ENCODE results near the gene XRCC3. TPM values are rescaled to one million over a fixed set of nuclear protein-coding genes. Genes with fewer than 3 reads are reported as not detected.

XRCC3 gene
- total and polyA plus RNA-seq, 7 experiments from 2014 or later: 5.1 to 38.9 (median 10.2) TPM

GRCh38 chr14:103731916-103732867 lies 16.9 kb upstream of the XRCC3 start:
- Histone ChIP-seq H3K27me3 (ENCODE audit: control insufficient read depth in 2 of 2, insufficient read depth in 2 of 2, low read length in 2 of 2) (no peaks in the 10 kb centered on the region), H3K4me3 (ENCODE audit: low read length) (no peak overlapping the region), H3K4me1 (ENCODE audit: control insufficient read depth in 2 of 2, insufficient read depth in 2 of 2, low read length in 2 of 2) (no peaks in the 10 kb centered on the region), H3K36me3 (ENCODE audit: control insufficient read depth in 2 of 3, insufficient read depth in 3 of 3, low read length in 3 of 3) (peaks cover 0 to 64% (median 0%) of the 10 kb centered on the region in 3 experiments), H3K9me3 (ENCODE audit: control insufficient read depth in 2 of 3, low read length in 3 of 3) (no peaks in the 10 kb centered on the region), H3K27ac (ENCODE audit: low read depth, low read length) (no peak overlapping the region)
- peak overlapping the region in 3 of 9 donors; percentile 48 to 55 (median 52) for H3K27ac Mint-ChIP-seq
- ChIA-PET CTCF (interaction anchor here (1.0 kb wide), 1 partner anchor 13 kb away, joined by 3 read pairs; no protein-coding TSS in a partner anchor), POLR2A (no interaction called here)
- no peaks in the 10 kb centered on the region for H3K9me3 Mint-ChIP-seq
- intact Hi-C loops (cut with micrococcal nuclease): no loop called here
- H3K4me3 Mint-ChIP-seq: no peak overlapping the region
- no peak for DNase-seq
- H3K4me1 Mint-ChIP-seq: peaks cover 0 to 7% (median 0%) of the 10 kb centered on the region in 7 donors
- H3K27me3 Mint-ChIP-seq: no peaks in the 10 kb centered on the region
- H3K36me3 Mint-ChIP-seq: peaks cover 0 to 16% (median 4%) of the 10 kb centered on the region in 5 donors
- no peak for ATAC-seq

- ChIA-PET CTCF (no interaction called here), POLR2A (no interaction called here)
- no peaks in the 10 kb centered on the region for H3K9me3 Mint-ChIP-seq
- ATAC-seq (no peak), DNase-seq (no peak)
- H3K4me1 Mint-ChIP-seq: peaks cover 0 to 7% (median 0%) of the 10 kb centered on the region in 7 donors
- H3K27ac ChIP-seq (ENCODE audit: low read depth, low read length): no peak overlapping the region
- H3K27me3 Mint-ChIP-seq: no peaks in the 10 kb centered on the region
- H3K4me3 ChIP-seq (ENCODE audit: low read length): no peak overlapping the region
- H3K4me1 ChIP-seq (ENCODE audit: control insufficient read depth in 2 of 2, insufficient read depth in 2 of 2, low read length in 2 of 2): no peaks in the 10 kb centered on the region
- no peak overlapping the region for H3K4me3 Mint-ChIP-seq
- intact Hi-C loops (cut with micrococcal nuclease): no loop called here
- H3K9me3 ChIP-seq (ENCODE audit: control insufficient read depth in 2 of 3, low read length in 3 of 3): no peaks in the 10 kb centered on the region
- H3K36me3 Mint-ChIP-seq: peaks cover 0 to 16% (median 4%) of the 10 kb centered on the region in 5 donors
- H3K27ac Mint-ChIP-seq: peak overlapping the region in 2 of 9 donors; percentile 14 to 72
- no peaks in the 10 kb centered on the region for H3K27me3 ChIP-seq (ENCODE audit: control insufficient read depth in 2 of 2, insufficient read depth in 2 of 2, low read length in 2 of 2)
- peaks cover 0 to 58% (median 0%) of the 10 kb centered on the region in 3 experiments for H3K36me3 ChIP-seq (ENCODE audit: control insufficient read depth in 2 of 3, insufficient read depth in 3 of 3, low read length in 3 of 3)
Measured at GRCh38 chr14:103731481-103731880, 16.2 kb upstream of the XRCC3 start.

GRCh38 chr14:103730490-103731035 lies 15.3 kb upstream of the XRCC3 start:
- POLR2A ChIA-PET: no interaction called here
- Mint-ChIP-seq H3K9me3 (no peaks in the 10 kb centered on the region), H3K27ac (no peak overlapping the region), H3K4me3 (no peak overlapping the region), H3K4me1 (peaks cover 0 to 7% (median 0%) of the 10 kb centered on the region in 7 donors), H3K36me3 (peaks cover 0 to 16% (median 4%) of the 10 kb centered on the region in 5 donors), H3K27me3 (no peaks in the 10 kb centered on the region)
- no peak overlapping the region for H3K4me3 ChIP-seq (ENCODE audit: low read length)
- ATAC-seq: peak; percentile 21
- H3K27me3 ChIP-seq (ENCODE audit: control insufficient read depth in 2 of 2, insufficient read depth in 2 of 2, low read length in 2 of 2): no peaks in the 10 kb centered on the region
- H3K9me3 ChIP-seq (ENCODE audit: control insufficient read depth in 2 of 3, low read length in 3 of 3): no peaks in the 10 kb centered on the region
- H3K36me3 ChIP-seq (ENCODE audit: control insufficient read depth in 2 of 3, insufficient read depth in 3 of 3, low read length in 3 of 3): peaks cover 0 to 62% (median 0%) of the 10 kb centered on the region in 3 experiments
- CTCF ChIA-PET: no interaction called here
- no peak for DNase-seq
- intact Hi-C loops (cut with micrococcal nuclease): no loop called here
- no peaks in the 10 kb centered on the region for H3K4me1 ChIP-seq (ENCODE audit: control insufficient read depth in 2 of 2, insufficient read depth in 2 of 2, low read length in 2 of 2)
- no peak overlapping the region for H3K27ac ChIP-seq (ENCODE audit: low read depth, low read length)

- H3K27me3 ChIP-seq (ENCODE audit: control insufficient read depth in 2 of 2, insufficient read depth in 2 of 2, low read length in 2 of 2): no peaks in the 10 kb centered on the region
- no peaks in the 10 kb centered on the region for H3K4me1 ChIP-seq (ENCODE audit: control insufficient read depth in 2 of 2, insufficient read depth in 2 of 2, low read length in 2 of 2)
- no peaks in the 10 kb centered on the region for H3K9me3 ChIP-seq (ENCODE audit: control insufficient read depth in 2 of 3, low read length in 3 of 3)
- ChIA-PET POLR2A (no interaction called here), CTCF (no interaction called here)
- no peak for ATAC-seq
- H3K36me3 Mint-ChIP-seq: peaks cover 0 to 14% (median 4%) of the 10 kb centered on the region in 5 donors
- H3K27ac ChIP-seq (ENCODE audit: low read depth, low read length): no peak overlapping the region
- no peaks in the 10 kb centered on the region for H3K27me3 Mint-ChIP-seq
- intact Hi-C loops (cut with micrococcal nuclease): no loop called here
- DNase-seq: no peak
- peaks cover 0 to 64% (median 0%) of the 10 kb centered on the region in 3 experiments for H3K36me3 ChIP-seq (ENCODE audit: control insufficient read depth in 2 of 3, insufficient read depth in 3 of 3, low read length in 3 of 3)
- no peak overlapping the region for H3K4me3 Mint-ChIP-seq
- H3K4me1 Mint-ChIP-seq: peaks cover 0 to 7% (median 0%) of the 10 kb centered on the region in 7 donors
- H3K27ac Mint-ChIP-seq: peak overlapping the region in 4 of 9 donors; percentile 40 to 67 (median 55)
- H3K9me3 Mint-ChIP-seq: no peaks in the 10 kb centered on the region
- H3K4me3 ChIP-seq (ENCODE audit: low read length): no peak overlapping the region
Measured at GRCh38 chr14:103729496-103730448, 14.5 kb upstream of the XRCC3 start.

GRCh38 chr14:103728721-103729120 lies 13.5 kb upstream of the XRCC3 start:
- Histone ChIP-seq H3K27me3 (ENCODE audit: control insufficient read depth in 2 of 2, insufficient read depth in 2 of 2, low read length in 2 of 2) (no peaks in the 10 kb centered on the region), H3K36me3 (ENCODE audit: control insufficient read depth in 2 of 3, insufficient read depth in 3 of 3, low read length in 3 of 3) (peaks cover 0 to 55% (median 0%) of the 10 kb centered on the region in 3 experiments), H3K4me1 (ENCODE audit: control insufficient read depth in 2 of 2, insufficient read depth in 2 of 2, low read length in 2 of 2) (no peaks in the 10 kb centered on the region), H3K27ac (ENCODE audit: low read depth, low read length) (no peak overlapping the region), H3K4me3 (ENCODE audit: low read length) (no peak overlapping the region), H3K9me3 (ENCODE audit: control insufficient read depth in 2 of 3, low read length in 3 of 3) (no peaks in the 10 kb centered on the region)
- no peak for DNase-seq
- ChIA-PET POLR2A (no interaction called here), CTCF (interaction anchor here (0.5 kb wide), 1 partner anchor 83 kb away, joined by 3 read pairs; no protein-coding TSS in a partner anchor)
- peak overlapping the region in 1 of 9 donors; percentile 72 for H3K27ac Mint-ChIP-seq
- intact Hi-C loops (cut with micrococcal nuclease): no loop called here
- no peaks in the 10 kb centered on the region for H3K9me3 Mint-ChIP-seq
- peaks cover 0 to 7% (median 0%) of the 10 kb centered on the region in 7 donors for H3K4me1 Mint-ChIP-seq
- no peaks in the 10 kb centered on the region for H3K27me3 Mint-ChIP-seq
- peaks cover 0 to 10% (median 4%) of the 10 kb centered on the region in 5 donors for H3K36me3 Mint-ChIP-seq
- no peak overlapping the region for H3K4me3 Mint-ChIP-seq
- ATAC-seq: no peak

GRCh38 chr14:103728141-103728540 lies 12.9 kb upstream of the XRCC3 start:
- Mint-ChIP-seq H3K27me3 (no peaks in the 10 kb centered on the region), H3K9me3 (no peaks in the 10 kb centered on the region), H3K36me3 (peaks cover 0 to 10% (median 4%) of the 10 kb centered on the region in 5 donors), H3K4me3 (no peak overlapping the region), H3K4me1 (peaks cover 0 to 7% (median 0%) of the 10 kb centered on the region in 7 donors), H3K27ac (no peak overlapping the region)
- Histone ChIP-seq H3K27me3 (ENCODE audit: control insufficient read depth in 2 of 2, insufficient read depth in 2 of 2, low read length in 2 of 2) (no peaks in the 10 kb centered on the region), H3K9me3 (ENCODE audit: control insufficient read depth in 2 of 3, low read length in 3 of 3) (no peaks in the 10 kb centered on the region), H3K27ac (ENCODE audit: low read depth, low read length) (no peak overlapping the region), H3K36me3 (ENCODE audit: control insufficient read depth in 2 of 3, insufficient read depth in 3 of 3, low read length in 3 of 3) (peaks cover 0 to 50% (median 0%) of the 10 kb centered on the region in 3 experiments), H3K4me1 (ENCODE audit: control insufficient read depth in 2 of 2, insufficient read depth in 2 of 2, low read length in 2 of 2) (no peaks in the 10 kb centered on the region), H3K4me3 (ENCODE audit: low read length) (no peak overlapping the region)
- no peak for ATAC-seq
- intact Hi-C loops (cut with micrococcal nuclease): no loop called here
- no peak for DNase-seq
- ChIA-PET CTCF (no interaction called here), POLR2A (no interaction called here)
